ENCODE data around the gene FAM20C. TPM values are rescaled to one million over a fixed set of nuclear protein-coding genes. Genes with fewer than 3 reads are reported as not detected.

FAM20C gene
- total and polyA plus RNA-seq, 10 of the 15 experiments (the other 5 are each of a cell fraction or from before 2014, with no cell fraction given), result 0.44 TPM; not detected in 9

DNA sequence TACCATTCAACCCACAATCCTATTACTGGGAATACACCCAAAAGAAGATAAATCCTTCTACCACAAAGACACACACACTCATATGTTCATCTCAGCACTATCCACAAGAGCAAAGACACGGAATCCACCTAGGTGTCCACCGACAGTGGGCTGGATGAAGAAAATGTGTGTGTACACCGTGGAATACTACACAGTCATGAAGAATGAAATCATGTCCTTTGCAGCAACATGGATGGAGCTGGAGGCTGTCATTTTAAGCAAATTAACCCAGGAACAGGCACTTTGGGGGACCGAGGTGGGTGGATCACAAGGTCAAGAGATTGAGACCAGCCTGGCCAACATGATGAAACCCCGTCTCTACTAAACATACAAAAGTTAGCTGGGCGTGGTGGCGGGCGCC lies 89.3 kb downstream of the FAM20C start (continued):
- TF ChIP-seq, protein P1, sequence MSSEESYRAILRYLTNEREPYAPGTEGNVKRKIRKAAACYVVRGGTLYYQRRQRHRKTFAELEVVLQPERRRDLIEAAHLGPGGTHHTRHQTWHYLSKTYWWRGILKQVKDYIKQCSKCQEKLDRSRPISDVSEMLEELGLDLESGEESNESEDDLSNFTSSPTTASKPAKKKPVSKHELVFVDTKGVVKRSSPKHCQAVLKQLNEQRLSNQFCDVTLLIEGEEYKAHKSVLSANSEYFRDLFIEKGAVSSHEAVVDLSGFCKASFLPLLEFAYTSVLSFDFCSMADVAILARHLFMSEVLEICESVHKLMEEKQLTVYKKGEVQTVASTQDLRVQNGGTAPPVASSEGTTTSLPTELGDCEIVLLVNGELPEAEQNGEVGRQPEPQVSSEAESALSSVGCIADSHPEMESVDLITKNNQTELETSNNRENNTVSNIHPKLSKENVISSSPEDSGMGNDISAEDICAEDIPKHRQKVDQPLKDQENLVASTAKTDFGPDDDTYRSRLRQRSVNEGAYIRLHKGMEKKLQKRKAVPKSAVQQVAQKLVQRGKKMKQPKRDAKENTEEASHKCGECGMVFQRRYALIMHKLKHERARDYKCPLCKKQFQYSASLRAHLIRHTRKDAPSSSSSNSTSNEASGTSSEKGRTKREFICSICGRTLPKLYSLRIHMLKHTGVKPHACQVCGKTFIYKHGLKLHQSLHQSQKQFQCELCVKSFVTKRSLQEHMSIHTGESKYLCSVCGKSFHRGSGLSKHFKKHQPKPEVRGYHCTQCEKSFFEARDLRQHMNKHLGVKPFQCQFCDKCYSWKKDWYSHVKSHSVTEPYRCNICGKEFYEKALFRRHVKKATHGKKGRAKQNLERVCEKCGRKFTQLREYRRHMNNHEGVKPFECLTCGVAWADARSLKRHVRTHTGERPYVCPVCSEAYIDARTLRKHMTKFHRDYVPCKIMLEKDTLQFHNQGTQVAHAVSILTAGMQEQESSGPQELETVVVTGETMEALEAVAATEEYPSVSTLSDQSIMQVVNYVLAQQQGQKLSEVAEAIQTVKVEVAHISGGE (CRISPR knock-in tag; IDR thresholded peaks at IDR 0.05), result no peak
- no peak for TF ChIP-seq ATF7 (IDR thresholded peaks at IDR 0.05; ENCODE audit: low read depth)

DNA sequence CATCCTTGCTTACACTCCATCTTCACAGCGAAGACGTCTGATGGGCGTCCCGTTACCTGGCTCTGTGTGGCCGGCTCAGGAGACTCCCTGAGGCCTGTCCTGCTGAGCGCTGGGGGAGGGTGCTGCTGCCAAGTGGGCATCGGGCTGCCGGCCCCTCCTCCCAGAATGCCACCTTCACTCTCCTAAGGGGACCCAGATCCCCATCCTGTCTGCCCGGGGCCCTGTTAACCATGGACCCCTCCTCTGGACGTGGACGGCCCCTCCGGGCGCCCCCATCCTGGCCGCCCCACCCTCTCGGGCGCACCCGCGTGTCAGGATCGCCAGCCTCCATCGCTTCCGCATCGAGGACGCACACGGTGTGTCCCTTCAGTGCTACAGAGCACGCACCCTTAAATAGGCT lies 90.2 kb downstream of the FAM20C start:
- FAIRE-seq, result no peak
- no peak overlapping the region for H2AFZ ChIP-seq (ENCODE audit: control insufficient read depth, low read depth, low read length)
- TF ChIP-seq NFYB (IDR thresholded peaks at IDR 0.05; ENCODE audit: insufficient read depth, low read depth, low read length) (no peak), ZNF384 (IDR thresholded peaks at IDR 0.05; ENCODE audit: borderline replicate concordance, low read depth, low read length) (no peak), EGR1 (IDR thresholded peaks at IDR 0.05; ENCODE audit: borderline replicate concordance in 1 of 2, low read depth in 2 of 2, low read length in 2 of 2) (no peak), YBX1 (IDR thresholded peaks at IDR 0.05) (no peak), NRF1 (conservative IDR thresholded peaks at IDR 0.05; ENCODE audit: low read depth, low read length) (no peak), MTA3 (IDR thresholded peaks at IDR 0.05; ENCODE audit: borderline replicate concordance, low read length) (no peak), CREB1 (IDR thresholded peaks at IDR 0.05; ENCODE audit: low read depth) (no peak)
- TF ChIP-seq, protein P2, sequence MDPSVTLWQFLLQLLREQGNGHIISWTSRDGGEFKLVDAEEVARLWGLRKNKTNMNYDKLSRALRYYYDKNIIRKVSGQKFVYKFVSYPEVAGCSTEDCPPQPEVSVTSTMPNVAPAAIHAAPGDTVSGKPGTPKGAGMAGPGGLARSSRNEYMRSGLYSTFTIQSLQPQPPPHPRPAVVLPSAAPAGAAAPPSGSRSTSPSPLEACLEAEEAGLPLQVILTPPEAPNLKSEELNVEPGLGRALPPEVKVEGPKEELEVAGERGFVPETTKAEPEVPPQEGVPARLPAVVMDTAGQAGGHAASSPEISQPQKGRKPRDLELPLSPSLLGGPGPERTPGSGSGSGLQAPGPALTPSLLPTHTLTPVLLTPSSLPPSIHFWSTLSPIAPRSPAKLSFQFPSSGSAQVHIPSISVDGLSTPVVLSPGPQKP (IDR thresholded peaks at IDR 0.05; ENCODE audit: low read depth, low read length), result no peak
- TF ChIP-seq, protein P3, sequence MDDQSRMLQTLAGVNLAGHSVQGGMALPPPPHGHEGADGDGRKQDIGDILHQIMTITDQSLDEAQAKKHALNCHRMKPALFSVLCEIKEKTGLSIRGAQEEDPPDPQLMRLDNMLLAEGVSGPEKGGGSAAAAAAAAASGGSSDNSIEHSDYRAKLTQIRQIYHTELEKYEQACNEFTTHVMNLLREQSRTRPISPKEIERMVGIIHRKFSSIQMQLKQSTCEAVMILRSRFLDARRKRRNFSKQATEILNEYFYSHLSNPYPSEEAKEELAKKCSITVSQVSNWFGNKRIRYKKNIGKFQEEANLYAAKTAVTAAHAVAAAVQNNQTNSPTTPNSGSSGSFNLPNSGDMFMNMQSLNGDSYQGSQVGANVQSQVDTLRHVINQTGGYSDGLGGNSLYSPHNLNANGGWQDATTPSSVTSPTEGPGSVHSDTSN (IDR thresholded peaks at IDR 0.05; ENCODE audit: insufficient replicate concordance, low read depth, low read length), result no peak
- no peak overlapping the region for H3K27ac ChIP-seq (ENCODE audit: control insufficient read depth, insufficient read depth)
- ChIA-PET POLR2A (interaction anchor here (0.6 kb wide), 1 partner anchor 101 kb away, joined by 4 read pairs; no protein-coding TSS in a partner anchor), CTCF (no interaction called here), RAD21 (ENCODE audit: unreplicated experiment) (no interaction called here), SMC1A (ENCODE audit: uncharacterized antibody, unreplicated experiment) (no interaction called here)
- H3K4me2 ChIP-seq (ENCODE audit: control insufficient read depth, insufficient read depth), result no peak overlapping the region
- ATAC-seq, result no peak
- H3K4me1 ChIP-seq (ENCODE audit: control insufficient read depth, insufficient read depth, low read length), result no peaks in the 10 kb centered on the region
- no peaks in the 10 kb centered on the region; the same call in 2 of the 3 replicates for H3K9me3 ChIP-seq (replicated peaks; ENCODE audit: control insufficient read depth, insufficient read depth, low read length)
- BruUV-seq (replicated peaks), result no TSS peak
- in situ Hi-C loops (cut with MboI), result no loop called here
- no peak for DNase-seq (ENCODE audit: low read depth, low spot score)
- no peaks in the 10 kb centered on the region for H3K79me2 ChIP-seq (ENCODE audit: control insufficient read depth, insufficient read depth, low read length)
- intact Hi-C loops (cut with micrococcal nuclease; ENCODE audit: unreplicated experiment), result no loop called here
- H3K9ac ChIP-seq (ENCODE audit: control insufficient read depth, insufficient read depth, low read length), result no peak overlapping the region
- no peaks in the 10 kb centered on the region for H3K36me3 ChIP-seq (ENCODE audit: control insufficient read depth in 2 of 2, insufficient read depth in 2 of 2, low read length in 1 of 2)
- H4K20me1 ChIP-seq (ENCODE audit: control insufficient read depth, insufficient read depth), result no peaks in the 10 kb centered on the region
- 80% methylated on average over 25 of the region's 25 CpGs for WGBS (ENCODE audit: insufficient coverage, insufficient replicate concordance, low lambda C conversion rate, missing lambda C conversion rate)
- H3K4me3 ChIP-seq, result no peak overlapping the region
- H3K27me3 ChIP-seq (replicated peaks in 1 of 2; ENCODE audit: control insufficient read depth in 2 of 2, insufficient read depth in 2 of 2, low read length in 1 of 2), result no peaks in the 10 kb centered on the region
